H9 (cell line): ENCODE measurements around the gene PAQR5. TPM values are rescaled to one million over a fixed set of nuclear protein-coding genes. Genes with fewer than 3 reads are reported as not detected.

ENCODE experiments used
- DNase-seq: peaks from one replicate; pipeline ENCODE4 v3.0.0-alpha.2; 2017
- H2AFZ ChIP-seq: one replicate; pipeline ENCODE4 v1.6.1; 2013; ENCODE audit warnings: mild to moderate bottlenecking, low read length, control low read depth, moderate library complexity
- H2AK5ac ChIP-seq: 2 replicates; pipeline ENCODE4 v1.6.1; 2013; ENCODE audit warnings: low read length, control low read depth, mixed read lengths; ENCODE audit not compliant: insufficient read length
- H2BK120ac ChIP-seq: one replicate; pipeline ENCODE4 v1.6.1; 2013; ENCODE audit warnings: low read depth, mild to moderate bottlenecking, low read length, control low read depth, inconsistent platforms; ENCODE audit not compliant: poor library complexity, severe bottlenecking
- H2BK12ac ChIP-seq: 2 replicates; pipeline ENCODE4 v1.6.1; 2013; ENCODE audit warnings: low read length, control low read depth, mixed read lengths, low read depth; ENCODE audit not compliant: insufficient read length
- H2BK15ac ChIP-seq: 2 replicates; pipeline ENCODE4 v1.6.1; 2013; ENCODE audit warnings: low read depth, low read length, control low read depth
- H2BK20ac ChIP-seq: one replicate; pipeline ENCODE4 v1.6.1; 2013; ENCODE audit warnings: low read depth, mild to moderate bottlenecking, low read length, control low read depth, inconsistent platforms; ENCODE audit not compliant: poor library complexity, severe bottlenecking
- H2BK5ac ChIP-seq: 2 replicates; pipeline ENCODE4 v1.6.1; 2013; ENCODE audit warnings: low read length, control low read depth, mixed read lengths; ENCODE audit not compliant: insufficient read length
- H3K14ac ChIP-seq: 2 replicates; pipeline ENCODE4 v1.6.1; 2013; ENCODE audit warnings: low read length, control low read depth; ENCODE audit not compliant: insufficient read depth
- H3K18ac ChIP-seq: 2 replicates; pipeline ENCODE4 v1.6.1; 2013; ENCODE audit warnings: low read depth, mild to moderate bottlenecking, mixed read lengths, low read length, control low read depth; ENCODE audit not compliant: insufficient read length
- H3K23ac ChIP-seq: 2 replicates; pipeline ENCODE4 v1.6.1; 2013; ENCODE audit warnings: low read length, control low read depth, mixed read lengths, low read depth; ENCODE audit not compliant: insufficient read length
- H3K23me2 ChIP-seq: 2 replicates; pipeline ENCODE4 v1.6.1; 2013; ENCODE audit warnings: low read depth, mild to moderate bottlenecking, mixed read lengths, low read length, control low read depth; ENCODE audit not compliant: insufficient read length, poor library complexity, severe bottlenecking
- H3K27ac ChIP-seq: 2 replicates; pipeline ENCODE4 v1.5.1; 2013; ENCODE audit warnings: low read length, control low read depth, mixed read lengths, low read depth; ENCODE audit not compliant: insufficient read length
- H3K27me3 ChIP-seq: 2 replicates; pipeline ENCODE4 v1.6.1; 2013; ENCODE audit warnings: low read length, control low read depth, inconsistent platforms; ENCODE audit not compliant: insufficient read depth
- H3K4ac ChIP-seq: 2 replicates; pipeline ENCODE4 v1.6.1; 2013; ENCODE audit warnings: low read depth, mild to moderate bottlenecking, control low read depth, inconsistent platforms, low read length, moderate library complexity
- H3K4me1 ChIP-seq: 2 replicates; pipeline ENCODE4 v1.6.1; 2013; ENCODE audit warnings: low read length, control low read depth, inconsistent platforms; ENCODE audit not compliant: insufficient read depth
- H3K4me2 ChIP-seq: 2 replicates; pipeline ENCODE4 v1.6.1; 2013; ENCODE audit warnings: low read length, control low read depth, mixed read lengths; ENCODE audit not compliant: insufficient read length, insufficient read depth
- H3K56ac ChIP-seq: 2 replicates; pipeline ENCODE4 v1.6.1; 2013; ENCODE audit warnings: low read depth, mild to moderate bottlenecking, mixed read lengths, low read length, control low read depth; ENCODE audit not compliant: insufficient read length
- H3K79me1 ChIP-seq: 2 replicates; pipeline ENCODE4 v1.6.1; 2013; ENCODE audit warnings: low read depth, mild to moderate bottlenecking, moderate library complexity, low read length, control low read depth, inconsistent platforms; ENCODE audit not compliant: insufficient read depth, poor library complexity, severe bottlenecking
- H3K79me2 ChIP-seq: 2 replicates; pipeline ENCODE4 v1.6.1; 2013; ENCODE audit warnings: low read length, control low read depth, inconsistent platforms; ENCODE audit not compliant: insufficient read depth
- H3K9ac ChIP-seq: 2 replicates; pipeline ENCODE4 v1.6.1; 2013; ENCODE audit warnings: low read length, control low read depth, mixed read lengths; ENCODE audit not compliant: insufficient read length; ENCODE audit errors: extremely low read depth
- H3K9me3 ChIP-seq: one replicate; pipeline ENCODE4 v1.6.1; 2013; ENCODE audit warnings: low read depth, low read length, inconsistent platforms; ENCODE audit not compliant: control insufficient read depth
- H3T11ph ChIP-seq: one replicate; pipeline ENCODE4 v1.6.1; 2013; ENCODE audit warnings: mild to moderate bottlenecking, low read length, control low read depth, inconsistent platforms
- H4K20me1 ChIP-seq: one replicate; pipeline ENCODE4 v1.6.1; 2013; ENCODE audit not compliant: control insufficient read depth, insufficient read length, insufficient read depth
- H4K5ac ChIP-seq: 2 replicates; pipeline ENCODE4 v1.6.1; 2013; ENCODE audit warnings: low read depth, mild to moderate bottlenecking, mixed read lengths, low read length, control low read depth; ENCODE audit not compliant: insufficient read length
- H4K8ac ChIP-seq: replicated peaks from 2 replicates; pipeline ENCODE4 v1.6.1; 2013; ENCODE audit warnings: low read length, control low read depth, mixed read lengths, low read depth; ENCODE audit not compliant: insufficient read length
- H4K91ac ChIP-seq: 2 replicates; pipeline ENCODE4 v1.6.1; 2013; ENCODE audit warnings: low read depth, mild to moderate bottlenecking, moderate library complexity, mixed read lengths, low read length, control low read depth; ENCODE audit not compliant: insufficient read length
- H3K27ac Mint-ChIP-seq, 3 experiments: 2 replicates in 2 of 3; 3 replicates in 1 of 3; pipeline ENCODE4 v1.8.0; 2020 to 2021; ENCODE audit warnings: mixed read lengths in 3 of 3, mild to moderate bottlenecking in 1 of 3, moderate library complexity in 1 of 3
- H3K27me3 Mint-ChIP-seq: 2 replicates; pipeline ENCODE4 v1.8.0; 2021; ENCODE audit warnings: low read depth, mild to moderate bottlenecking, moderate library complexity, mixed read lengths
- H3K36me3 Mint-ChIP-seq, 3 experiments: 2 replicates in 2 of 3; 3 replicates in 1 of 3; pipeline ENCODE4 v1.8.0; 2020 to 2021; ENCODE audit warnings: low read depth in 3 of 3, mixed read lengths in 3 of 3; ENCODE audit not compliant: insufficient read depth in 1 of 3
- H3K4me1 Mint-ChIP-seq, 2 experiments: 2 replicates each; pipeline ENCODE4 v1.8.0; 2020; ENCODE audit warnings: mixed read lengths in 2 of 2
- H3K4me3 Mint-ChIP-seq, 2 experiments: 2 replicates in 1 of 2; 3 replicates in 1 of 2; pipeline ENCODE4 v1.8.0; 2020 to 2021; ENCODE audit warnings: mild to moderate bottlenecking in 2 of 2, mixed read lengths in 2 of 2, moderate library complexity in 1 of 2
- H3K9me3 Mint-ChIP-seq, 2 experiments: 2 replicates in 1 of 2; 3 replicates in 1 of 2; pipeline ENCODE4 v1.8.0; 2020; ENCODE audit warnings: mild to moderate bottlenecking in 2 of 2, mixed read lengths in 2 of 2, moderate library complexity in 1 of 2
- WGBS: extraction: QIAGEN DNeasy Blood & Tissue Kit; methylation state at CpG from one replicate; pipeline ENCODE4 v1.1.7; 2013; ENCODE audit warnings: missing lambda C conversion rate, low lambda C conversion rate, mixed read lengths; ENCODE audit not compliant: insufficient read length; ENCODE audit errors: extremely low coverage; 5-methylcytosine and 5-hydroxymethylcytosine counted together
- total RNA-seq: library from RNA; stranded (reverse); gene quantifications from 2 replicates; pipeline ENCODE4 v1.2.1, GENCODE V29; 2021
- TF ChIP-seq, protein P1 (sequence below): fragments of 200-600 bp; sonication (generic); conservative IDR thresholded peaks from 3 replicates; pipeline ENCODE4 v1.8.0; 2021; ENCODE audit warnings: antibody characterized with exemption, mild to moderate bottlenecking

Gene PAQR5
- total RNA-seq, 1 experiment from 2014 or later: 1.6 TPM

DNA sequence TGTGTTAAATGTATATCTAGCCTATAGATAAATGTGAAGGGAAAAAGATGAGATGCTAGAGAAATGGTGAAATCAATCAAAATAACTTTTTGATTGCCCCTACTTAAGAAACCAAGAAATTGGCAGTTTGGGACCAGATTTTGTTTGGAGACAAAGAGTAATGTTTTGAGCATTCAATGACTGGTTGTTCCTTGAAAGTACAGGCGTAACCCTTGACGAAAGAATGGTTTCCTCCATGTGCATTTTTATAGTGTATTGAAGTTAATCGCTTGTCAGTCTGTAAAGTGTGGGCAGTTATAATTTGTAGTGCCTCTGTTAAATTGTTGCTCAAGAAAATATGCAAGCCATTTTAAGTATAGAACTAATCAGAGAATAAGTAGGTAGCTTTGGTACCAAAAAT is 116.7 kb downstream of the PAQR5 start:
- TF ChIP-seq, protein P1, sequence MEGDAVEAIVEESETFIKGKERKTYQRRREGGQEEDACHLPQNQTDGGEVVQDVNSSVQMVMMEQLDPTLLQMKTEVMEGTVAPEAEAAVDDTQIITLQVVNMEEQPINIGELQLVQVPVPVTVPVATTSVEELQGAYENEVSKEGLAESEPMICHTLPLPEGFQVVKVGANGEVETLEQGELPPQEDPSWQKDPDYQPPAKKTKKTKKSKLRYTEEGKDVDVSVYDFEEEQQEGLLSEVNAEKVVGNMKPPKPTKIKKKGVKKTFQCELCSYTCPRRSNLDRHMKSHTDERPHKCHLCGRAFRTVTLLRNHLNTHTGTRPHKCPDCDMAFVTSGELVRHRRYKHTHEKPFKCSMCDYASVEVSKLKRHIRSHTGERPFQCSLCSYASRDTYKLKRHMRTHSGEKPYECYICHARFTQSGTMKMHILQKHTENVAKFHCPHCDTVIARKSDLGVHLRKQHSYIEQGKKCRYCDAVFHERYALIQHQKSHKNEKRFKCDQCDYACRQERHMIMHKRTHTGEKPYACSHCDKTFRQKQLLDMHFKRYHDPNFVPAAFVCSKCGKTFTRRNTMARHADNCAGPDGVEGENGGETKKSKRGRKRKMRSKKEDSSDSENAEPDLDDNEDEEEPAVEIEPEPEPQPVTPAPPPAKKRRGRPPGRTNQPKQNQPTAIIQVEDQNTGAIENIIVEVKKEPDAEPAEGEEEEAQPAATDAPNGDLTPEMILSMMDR: no peak
- Histone ChIP-seq H3K56ac (no peak overlapping the region), H2BK12ac (no peak overlapping the region), H3K79me1 (peaks cover 3% of the 10 kb centered on the region), H2BK5ac (no peak overlapping the region), H2BK120ac (no peak overlapping the region), H3K23me2 (no peaks in the 10 kb centered on the region), H4K91ac (no peak overlapping the region), H2BK20ac (no peak overlapping the region), H3K4me2 (peak overlapping the region; percentile 46), H4K20me1 (no peaks in the 10 kb centered on the region), H3K23ac (no peak overlapping the region), H3K4me1 (no peaks in the 10 kb centered on the region), H2AK5ac (no peak overlapping the region), H2BK15ac (no peak overlapping the region), H4K8ac (no peak overlapping the region), H3K27me3 (no peaks in the 10 kb centered on the region), H3K9ac (peak overlapping the region; percentile 42), H4K5ac (no peak overlapping the region), H3T11ph (no peak overlapping the region), H3K9me3 (no peaks in the 10 kb centered on the region), H3K4ac (no peak overlapping the region), H3K14ac (no peak overlapping the region), H3K27ac (no peak overlapping the region), H3K79me2 (peaks cover 10% of the 10 kb centered on the region; the same call in 1 of the 2 replicates), H3K18ac (no peak overlapping the region), H2AFZ (no peak overlapping the region)
- peaks cover 21 to 36% (median 33%) of the 10 kb centered on the region in 3 experiments for H3K36me3 Mint-ChIP-seq
- H3K27me3 Mint-ChIP-seq: no peaks in the 10 kb centered on the region
- H3K4me3 Mint-ChIP-seq: peak overlapping the region; percentile 88 to 91
- no peak for DNase-seq
- WGBS: no CpG with 5 or more reads among the region's 3 CpGs
- peak overlapping the region in 1 of 3 experiments; percentile 17; a peak in 2 of 7 replicates for H3K27ac Mint-ChIP-seq
- peaks cover 9 to 15% of the 10 kb centered on the region in 2 experiments for H3K4me1 Mint-ChIP-seq
- H3K9me3 Mint-ChIP-seq: no peaks in the 10 kb centered on the region; a peak in 1 of 5 replicates
